ENCODE measurements around the gene TRAF4.
A peak's percentile ranks its signal among the peaks of the same experiment; 100 is the strongest.

TRAF4 gene

DNA sequence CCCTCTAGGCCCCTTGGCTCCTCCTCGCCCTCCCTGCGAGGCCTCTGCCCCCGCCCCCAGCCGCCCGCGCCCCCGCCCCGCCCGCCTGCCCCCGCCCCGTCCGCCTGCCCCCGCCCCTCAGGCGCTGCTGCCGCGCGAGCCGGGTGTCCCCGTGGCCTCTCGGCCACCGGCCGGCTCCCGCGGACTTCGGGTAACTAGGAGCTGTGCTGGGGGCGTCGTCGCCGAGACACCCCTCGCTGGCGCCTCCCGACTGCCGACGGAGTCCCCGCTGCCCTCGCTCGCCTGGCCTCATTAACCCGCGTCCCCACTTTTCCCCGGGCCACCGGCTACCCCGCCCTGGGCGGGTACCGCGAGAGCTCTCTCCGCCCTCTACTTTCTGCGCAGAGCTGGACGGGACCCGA lies 17.6 kb upstream of the TRAF4 start, which contains the start of gene TLCD1:
TLCD1 (minus strand) TSS at position 8 of the 401 bp plus-strand sequence. CDS start 136 bp downstream, outside the sequence.
- H3K4me3 ChIP-seq (ENCODE audit: low read depth, low read length) = peak within 1 kb of the TSS; percentile 69
- peak; percentile 35 for DNase-seq (ENCODE audit: low read depth)
- TF ChIP-seq, protein P1, sequence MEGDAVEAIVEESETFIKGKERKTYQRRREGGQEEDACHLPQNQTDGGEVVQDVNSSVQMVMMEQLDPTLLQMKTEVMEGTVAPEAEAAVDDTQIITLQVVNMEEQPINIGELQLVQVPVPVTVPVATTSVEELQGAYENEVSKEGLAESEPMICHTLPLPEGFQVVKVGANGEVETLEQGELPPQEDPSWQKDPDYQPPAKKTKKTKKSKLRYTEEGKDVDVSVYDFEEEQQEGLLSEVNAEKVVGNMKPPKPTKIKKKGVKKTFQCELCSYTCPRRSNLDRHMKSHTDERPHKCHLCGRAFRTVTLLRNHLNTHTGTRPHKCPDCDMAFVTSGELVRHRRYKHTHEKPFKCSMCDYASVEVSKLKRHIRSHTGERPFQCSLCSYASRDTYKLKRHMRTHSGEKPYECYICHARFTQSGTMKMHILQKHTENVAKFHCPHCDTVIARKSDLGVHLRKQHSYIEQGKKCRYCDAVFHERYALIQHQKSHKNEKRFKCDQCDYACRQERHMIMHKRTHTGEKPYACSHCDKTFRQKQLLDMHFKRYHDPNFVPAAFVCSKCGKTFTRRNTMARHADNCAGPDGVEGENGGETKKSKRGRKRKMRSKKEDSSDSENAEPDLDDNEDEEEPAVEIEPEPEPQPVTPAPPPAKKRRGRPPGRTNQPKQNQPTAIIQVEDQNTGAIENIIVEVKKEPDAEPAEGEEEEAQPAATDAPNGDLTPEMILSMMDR (conservative IDR thresholded peaks at IDR 0.05; ENCODE audit: low read depth, low read length) = no peak

GRCh38 chr17:28726627-28727491 lies 17.0 kb upstream of the TRAF4 start:
- peak overlapping the region; percentile 69 for H3K4me3 ChIP-seq (ENCODE audit: low read depth, low read length)
- TF ChIP-seq, protein P1 (conservative IDR thresholded peaks at IDR 0.05; ENCODE audit: low read depth, low read length) = peak; percentile 97
- DNase-seq (ENCODE audit: low read depth) = peak; percentile 96

DNA sequence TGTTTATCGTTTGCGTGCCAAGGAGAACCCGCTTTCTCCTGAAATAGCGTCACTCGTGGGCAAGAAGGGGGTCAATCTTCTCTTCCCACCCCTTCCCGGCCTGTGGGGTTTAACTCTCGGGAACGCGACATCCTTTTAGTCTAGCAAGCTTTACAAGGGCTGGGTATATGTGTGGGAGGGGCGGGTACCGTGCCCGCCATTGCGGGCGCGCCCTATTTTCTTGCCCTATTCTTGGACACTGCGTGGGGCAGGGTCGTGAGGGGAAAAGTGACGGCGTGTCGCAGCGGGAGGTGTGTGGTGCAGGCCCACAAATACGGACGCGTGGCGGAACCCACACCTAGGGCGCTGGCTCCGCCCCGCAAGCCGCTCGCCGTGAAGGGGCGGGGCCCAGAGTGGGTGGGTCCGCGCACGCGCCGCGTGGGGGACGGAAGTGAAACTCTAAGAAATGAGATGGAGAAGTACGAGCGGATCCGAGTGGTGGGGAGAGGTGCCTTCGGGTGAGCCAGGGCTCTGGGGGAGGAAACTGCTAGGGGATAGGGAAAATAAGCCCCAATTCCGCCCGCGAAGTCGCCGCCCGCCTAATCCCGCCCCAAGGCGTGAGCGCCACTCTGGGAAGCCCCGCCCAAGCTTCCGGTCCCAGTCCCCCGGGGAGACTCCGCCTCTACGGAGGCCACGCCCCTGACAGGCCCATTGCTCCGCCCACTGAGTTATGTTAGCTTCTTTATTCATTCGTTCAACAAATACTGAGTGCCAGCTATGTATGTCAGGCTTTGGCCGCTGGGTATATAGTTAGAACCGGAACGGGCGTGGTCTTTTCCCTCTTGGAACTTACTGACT lies 15.2 kb upstream of the TRAF4 start, which contains the start of gene NEK8:
NEK8 (plus strand) TSS at position 425 of the 837 bp plus-strand sequence; CDS start at position 451, 26 bp downstream.
- TF ChIP-seq, protein P1 (conservative IDR thresholded peaks at IDR 0.05; ENCODE audit: low read depth, low read length) = no peak
- peak within 1 kb of the TSS; percentile 93 for H3K4me3 ChIP-seq (ENCODE audit: low read depth, low read length)
- peak; percentile 94 for DNase-seq (ENCODE audit: low read depth)

- TF ChIP-seq, protein P1 (conservative IDR thresholded peaks at IDR 0.05; ENCODE audit: low read depth, low read length) = no peak
- no peak overlapping the region for H3K4me3 ChIP-seq (ENCODE audit: low read depth, low read length)
- no peak for DNase-seq (ENCODE audit: low read depth)
These were observed 13.9 kb upstream of the TRAF4 start for GRCh38 chr17:28729950-28730330.

GRCh38 chr17:28733346-28733745 lies 10.5 kb upstream of the TRAF4 start:
- H3K4me3 ChIP-seq (ENCODE audit: low read depth, low read length) = no peak overlapping the region
- TF ChIP-seq, protein P1 (conservative IDR thresholded peaks at IDR 0.05; ENCODE audit: low read depth, low read length) = no peak
- DNase-seq (ENCODE audit: low read depth) = no peak

GRCh38 chr17:28734712-28735241 lies 9.0 kb upstream of the TRAF4 start:
- no peak for DNase-seq (ENCODE audit: low read depth)
- TF ChIP-seq, protein P1 (conservative IDR thresholded peaks at IDR 0.05; ENCODE audit: low read depth, low read length) = no peak
- no peak overlapping the region for H3K4me3 ChIP-seq (ENCODE audit: low read depth, low read length)
